Glutamatergic neuron (in vitro differentiated cells): ENCODE data around the gene CDC42BPA. TPM values are rescaled to one million over a fixed set of nuclear protein-coding genes. Genes with fewer than 3 reads are reported as not detected.

Experiments
- DNase-seq: peaks from one replicate; pipeline ENCODE4 v3.0.0; 2022
- H3K27ac Mint-ChIP-seq: one replicate; pipeline ENCODE4 v1.8.0; 2020; ENCODE audit warnings: mild to moderate bottlenecking, mixed read lengths, inconsistent platforms; ENCODE audit not compliant: unreplicated experiment
- H3K27me3 Mint-ChIP-seq: one replicate; pipeline ENCODE4 v1.8.0; 2020; ENCODE audit warnings: mild to moderate bottlenecking, moderate library complexity, mixed read lengths, inconsistent platforms; ENCODE audit not compliant: unreplicated experiment
- H3K36me3 Mint-ChIP-seq: one replicate; pipeline ENCODE4 v1.8.0; 2020; ENCODE audit warnings: mild to moderate bottlenecking, mixed read lengths, inconsistent platforms; ENCODE audit not compliant: unreplicated experiment
- H3K4me1 Mint-ChIP-seq: one replicate; pipeline ENCODE4 v1.8.0; 2020; ENCODE audit warnings: mild to moderate bottlenecking, low read depth, mixed read lengths, inconsistent platforms; ENCODE audit not compliant: unreplicated experiment
- H3K4me3 Mint-ChIP-seq: one replicate; pipeline ENCODE4 v1.8.0; 2020; ENCODE audit warnings: mild to moderate bottlenecking, mixed read lengths, inconsistent platforms; ENCODE audit not compliant: unreplicated experiment
- H3K9me3 Mint-ChIP-seq: one replicate; pipeline ENCODE4 v1.8.0; 2020; ENCODE audit warnings: mild to moderate bottlenecking, moderate library complexity, mixed read lengths, inconsistent platforms; ENCODE audit not compliant: unreplicated experiment
- CTCF ChIP-seq: fragments of 200-600 bp; sonication (generic); IDR thresholded peaks from one replicate; pipeline ENCODE4 v1.5.0; 2021; ENCODE audit not compliant: partially characterized antibody, unreplicated experiment
- total RNA-seq: library from RNA; stranded (reverse); fragmentation: NEBNext Ultra II Directional; extraction: Animal tissue kit (Norgen Biotek cat#: 25700); gene quantifications from one replicate; pipeline ENCODE4 v1.2.1, GENCODE V29; 2021; ENCODE audit not compliant: unreplicated experiment

Gene CDC42BPA
- total RNA-seq, 1 donor from 2014 or later: 66.0 TPM

GRCh38 chr1:226976978-226977642 is 341.2 kb downstream of the CDC42BPA start:
- DNase-seq: no peak
- Mint-ChIP-seq H3K27ac (no peak overlapping the region), H3K36me3 (peaks cover 1% of the 10 kb centered on the region), H3K4me3 (no peak overlapping the region), H3K9me3 (peaks cover 14% of the 10 kb centered on the region), H3K27me3 (peaks cover 9% of the 10 kb centered on the region), H3K4me1 (peaks cover 19% of the 10 kb centered on the region)
- TF ChIP-seq CTCF: no peak

GRCh38 chr1:226976276-226976977 is 341.9 kb downstream of the CDC42BPA start:
- H3K4me1 Mint-ChIP-seq: peaks cover 19% of the 10 kb centered on the region
- peaks cover 14% of the 10 kb centered on the region for H3K9me3 Mint-ChIP-seq
- TF ChIP-seq CTCF: no peak
- H3K4me3 Mint-ChIP-seq: no peak overlapping the region
- DNase-seq: no peak
- H3K36me3 Mint-ChIP-seq: peaks cover 8% of the 10 kb centered on the region
- H3K27me3 Mint-ChIP-seq: peaks cover 9% of the 10 kb centered on the region
- no peak overlapping the region for H3K27ac Mint-ChIP-seq

- no peak for DNase-seq
- no peak for TF ChIP-seq CTCF
- H3K4me1 Mint-ChIP-seq: peaks cover 19% of the 10 kb centered on the region
- H3K4me3 Mint-ChIP-seq: no peak overlapping the region
- H3K36me3 Mint-ChIP-seq: peaks cover 8% of the 10 kb centered on the region
- H3K9me3 Mint-ChIP-seq: peaks cover 14% of the 10 kb centered on the region
- H3K27ac Mint-ChIP-seq: peak overlapping the region; percentile 96
- H3K27me3 Mint-ChIP-seq: peaks cover 9% of the 10 kb centered on the region
Observed at GRCh38 chr1:226975259-226976250, 342.7 kb downstream of the CDC42BPA start.

- Mint-ChIP-seq H3K4me3 (peak overlapping the region; percentile 72), H3K27me3 (peaks cover 9% of the 10 kb centered on the region), H3K36me3 (peaks cover 11% of the 10 kb centered on the region), H3K27ac (peak overlapping the region; percentile 96), H3K9me3 (peaks cover 14% of the 10 kb centered on the region), H3K4me1 (peaks cover 19% of the 10 kb centered on the region)
- no peak for DNase-seq
- no peak for TF ChIP-seq CTCF
Observed at GRCh38 chr1:226974544-226975258, 343.6 kb downstream of the CDC42BPA start.
